Posterior vena cava (tissue), 2 donors: ENCODE data around the gene DLK1. TPM values are rescaled to one million over a fixed set of nuclear protein-coding genes. Genes with fewer than 3 reads are reported as not detected.
A peak's percentile ranks its signal among the peaks of the same experiment; 100 is the strongest.

Experiments
- DNase-seq: peaks from one replicate; pipeline ENCODE4 v3.0.0-alpha.2; 2020; ENCODE audit warnings: low spot score
- intact Hi-C, 2 donors: fragments of 100-400 bp; cut with DNase I; formaldehyde crosslinking; loops; one replicate each; pipeline versions ENCODE4 v1.14.1 to v1.14.2; 2022 to 2023
- long read RNA-seq, 2 donors: library from polyadenylated mRNA; unstranded; transcript quantifications; one replicate each; pipeline ENCODE4 v2.0.0, GENCODE V29; 2020 to 2021
- total RNA-seq, 2 donors: library from RNA; stranded (reverse); fragmentation: NEBNext Ultra II Directional; extraction: Animal tissue kit (Norgen Biotek cat#: 25700); gene quantifications; one replicate each; pipeline ENCODE4 v1.2.1, GENCODE V29; 2021
- donor health status: DM: yes; HTN: yes; CAD: no.
- donor health status: DM: yes; HTN: yes; CAD: no.

DLK1 gene
- total RNA-seq = not detected
- long read RNA-seq, donor 1 = 0 reads
- long read RNA-seq, donor 2 = 0 reads

- intact Hi-C loops = no loop called here
- DNase-seq = no peak
Measured at GRCh38 chr14:100726550-100727085, at the start of gene DLK1. DLK1 (plus strand) TSS chr14:100726892; CDS start chr14:100727069, 177 bp downstream.

- intact Hi-C loops = no loop called here
- DNase-seq = no peak
Measured at GRCh38 chr14:100677152-100677551, 49.5 kb upstream of the DLK1 start.

- DNase-seq = no peak
Measured at GRCh38 chr14:100677554-100678468, 48.9 kb upstream of the DLK1 start.

GRCh38 chr14:100678469-100678828 lies 48.2 kb upstream of the DLK1 start:
- no peak for DNase-seq
- intact Hi-C loops = no loop called here

More at GRCh38 chr14:100677554-100678468, 48.9 kb upstream of the DLK1 start:
- intact Hi-C loops = no loop called here

GRCh38 chr14:100679153-100679552 lies 47.5 kb upstream of the DLK1 start:
- DNase-seq = no peak
- intact Hi-C loops = no loop called here

- no peak for DNase-seq
- intact Hi-C loops = no loop called here
Measured at GRCh38 chr14:100679707-100680438, 46.8 kb upstream of the DLK1 start.

- intact Hi-C loops = no loop called here
- no peak for DNase-seq
Measured at GRCh38 chr14:100680439-100681051, 46.1 kb upstream of the DLK1 start.

- DNase-seq = no peak
- intact Hi-C loops = no loop called here
Measured at GRCh38 chr14:100681111-100681510, 45.6 kb upstream of the DLK1 start.

- intact Hi-C loops = no loop called here
Measured at GRCh38 chr14:100682749-100683148, 43.9 kb upstream of the DLK1 start.

GRCh38 chr14:100683578-100683977 lies 43.1 kb upstream of the DLK1 start:
- intact Hi-C loops = no loop called here
- no peak for DNase-seq

More at GRCh38 chr14:100682749-100683148, 43.9 kb upstream of the DLK1 start:
- DNase-seq = no peak

- no peak for DNase-seq
- intact Hi-C loops = no loop called here
Measured at GRCh38 chr14:100684154-100684553, 42.5 kb upstream of the DLK1 start.

GRCh38 chr14:100684961-100685360 lies 41.7 kb upstream of the DLK1 start:
- intact Hi-C loops = no loop called here
- DNase-seq = no peak

GRCh38 chr14:100686858-100687257 lies 39.8 kb upstream of the DLK1 start:
- intact Hi-C loops = no loop called here
- no peak for DNase-seq

- no peak for DNase-seq
- intact Hi-C loops = no loop called here
Measured at GRCh38 chr14:100687386-100687785, 39.3 kb upstream of the DLK1 start.

- DNase-seq = no peak
- intact Hi-C loops = no loop called here
Measured at GRCh38 chr14:100688051-100688450, 38.6 kb upstream of the DLK1 start.

- intact Hi-C loops = no loop called here
- peak; percentile 72 for DNase-seq
Measured at GRCh38 chr14:100688598-100689461, 37.9 kb upstream of the DLK1 start.

- intact Hi-C loops = no loop called here
- no peak for DNase-seq
Measured at GRCh38 chr14:100690672-100691071, 36.0 kb upstream of the DLK1 start.

- no peak for DNase-seq
- intact Hi-C loops = no loop called here
Measured at GRCh38 chr14:100691395-100692056, 35.2 kb upstream of the DLK1 start.
